SK-N-SH (cell line): ENCODE data around the gene CDH16.

Source experiments
- CHD2 ChIP-seq: fragments of 150-350 bp; IDR thresholded peaks from 2 replicates; pipeline ENCODE4 v1.6.1; 2018; ENCODE audit warnings: low read length; ENCODE audit not compliant: partially characterized antibody
- EP300 ChIP-seq, 2 experiments: IDR thresholded peaks; 2 replicates each; pipeline versions ENCODE4 v1.4.0 to v1.6.1; 2012; ENCODE audit warnings: borderline replicate concordance in 1 of 2, low read depth in 1 of 2, low read length in 1 of 2
- JUND ChIP-seq: IDR thresholded peaks from 2 replicates; pipeline ENCODE4 v1.4.0; 2012
- NFIC ChIP-seq: IDR thresholded peaks from 2 replicates; pipeline ENCODE4 v1.4.0; 2012; ENCODE audit warnings: borderline replicate concordance
- RXRA ChIP-seq: IDR thresholded peaks from 2 replicates; pipeline ENCODE4 v1.4.0; 2012; ENCODE audit warnings: low read depth, mild to moderate bottlenecking, borderline replicate concordance
- YY1 ChIP-seq: IDR thresholded peaks from 2 replicates; pipeline ENCODE4 v1.4.0; 2012; ENCODE audit warnings: low read depth, mild to moderate bottlenecking
- TF ChIP-seq, protein P1 (sequence below): fragments of 200-600 bp; sonication (generic); IDR thresholded peaks from 2 replicates; pipeline ENCODE4 v1.6.1; 2017; ENCODE audit warnings: antibody characterized with exemption, mild to moderate bottlenecking, moderate library complexity
- TF ChIP-seq, protein P2 (sequence below): fragments of 150-350 bp; IDR thresholded peaks from 2 replicates; pipeline ENCODE4 v1.6.1; 2016; ENCODE audit warnings: mild to moderate bottlenecking, low read depth, low read length
- TF ChIP-seq, protein P3 (sequence below): IDR thresholded peaks from 2 replicates; pipeline ENCODE4 v1.6.1; 2012; ENCODE audit warnings: mild to moderate bottlenecking, low read depth, low read length, moderate library complexity
- TF ChIP-seq, protein P4 (sequence below): fragments of 150-350 bp; IDR thresholded peaks from 2 replicates; pipeline ENCODE4 v1.6.1; 2017; ENCODE audit warnings: antibody characterized with exemption, low read length, low read depth, borderline replicate concordance

DNA sequence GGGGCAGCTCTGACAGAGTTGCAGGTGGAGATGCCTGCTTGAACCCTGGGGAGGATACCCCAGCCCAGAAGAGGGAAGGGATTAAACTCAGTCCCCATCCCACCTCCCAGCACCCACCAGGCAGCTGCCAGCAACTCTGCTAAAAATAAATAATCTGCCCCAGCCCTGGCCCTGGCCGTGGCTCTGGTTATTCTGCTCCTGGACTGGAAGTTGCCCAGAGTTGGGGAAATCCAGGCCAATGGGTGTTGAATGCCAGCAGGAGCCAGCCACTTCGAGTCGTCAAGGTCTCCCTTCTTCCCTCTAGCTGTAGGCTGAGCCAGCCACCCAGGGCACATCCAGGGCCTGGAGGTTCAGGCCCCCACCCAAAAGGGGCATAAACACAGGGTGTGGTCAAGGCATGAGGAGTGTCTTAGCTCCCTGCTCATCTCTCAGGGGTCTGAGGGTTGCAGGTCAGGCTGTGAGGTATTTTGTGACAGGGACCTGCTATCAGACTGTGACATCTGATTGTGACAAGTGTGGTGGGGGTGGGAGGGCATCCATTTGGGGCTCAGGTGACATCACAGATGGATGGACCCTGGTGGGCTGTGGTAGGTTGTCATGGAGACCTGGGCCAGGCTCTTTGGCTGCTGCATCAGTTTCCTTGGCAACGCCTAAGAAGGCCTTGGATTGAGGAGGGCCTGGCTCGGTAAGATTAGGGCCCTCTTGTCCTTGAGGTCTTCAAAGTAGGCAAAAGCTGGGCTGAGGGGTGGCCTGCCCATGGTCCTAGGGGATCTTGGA lies 7.7 kb upstream of the CDH16 start:
- TF ChIP-seq, protein P1, sequence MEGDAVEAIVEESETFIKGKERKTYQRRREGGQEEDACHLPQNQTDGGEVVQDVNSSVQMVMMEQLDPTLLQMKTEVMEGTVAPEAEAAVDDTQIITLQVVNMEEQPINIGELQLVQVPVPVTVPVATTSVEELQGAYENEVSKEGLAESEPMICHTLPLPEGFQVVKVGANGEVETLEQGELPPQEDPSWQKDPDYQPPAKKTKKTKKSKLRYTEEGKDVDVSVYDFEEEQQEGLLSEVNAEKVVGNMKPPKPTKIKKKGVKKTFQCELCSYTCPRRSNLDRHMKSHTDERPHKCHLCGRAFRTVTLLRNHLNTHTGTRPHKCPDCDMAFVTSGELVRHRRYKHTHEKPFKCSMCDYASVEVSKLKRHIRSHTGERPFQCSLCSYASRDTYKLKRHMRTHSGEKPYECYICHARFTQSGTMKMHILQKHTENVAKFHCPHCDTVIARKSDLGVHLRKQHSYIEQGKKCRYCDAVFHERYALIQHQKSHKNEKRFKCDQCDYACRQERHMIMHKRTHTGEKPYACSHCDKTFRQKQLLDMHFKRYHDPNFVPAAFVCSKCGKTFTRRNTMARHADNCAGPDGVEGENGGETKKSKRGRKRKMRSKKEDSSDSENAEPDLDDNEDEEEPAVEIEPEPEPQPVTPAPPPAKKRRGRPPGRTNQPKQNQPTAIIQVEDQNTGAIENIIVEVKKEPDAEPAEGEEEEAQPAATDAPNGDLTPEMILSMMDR = no peak
- TF ChIP-seq JUND (no peak), RXRA (no peak), CHD2 (no peak), EP300 (IDR thresholded peaks at IDR 0.05; ENCODE audit: borderline replicate concordance in 1 of 2, low read depth in 1 of 2, low read length in 1 of 2) (no peak), YY1 (no peak), NFIC (no peak)
- TF ChIP-seq, protein P2, sequence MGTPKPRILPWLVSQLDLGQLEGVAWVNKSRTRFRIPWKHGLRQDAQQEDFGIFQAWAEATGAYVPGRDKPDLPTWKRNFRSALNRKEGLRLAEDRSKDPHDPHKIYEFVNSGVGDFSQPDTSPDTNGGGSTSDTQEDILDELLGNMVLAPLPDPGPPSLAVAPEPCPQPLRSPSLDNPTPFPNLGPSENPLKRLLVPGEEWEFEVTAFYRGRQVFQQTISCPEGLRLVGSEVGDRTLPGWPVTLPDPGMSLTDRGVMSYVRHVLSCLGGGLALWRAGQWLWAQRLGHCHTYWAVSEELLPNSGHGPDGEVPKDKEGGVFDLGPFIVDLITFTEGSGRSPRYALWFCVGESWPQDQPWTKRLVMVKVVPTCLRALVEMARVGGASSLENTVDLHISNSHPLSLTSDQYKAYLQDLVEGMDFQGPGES = no peak
- TF ChIP-seq, protein P3, sequence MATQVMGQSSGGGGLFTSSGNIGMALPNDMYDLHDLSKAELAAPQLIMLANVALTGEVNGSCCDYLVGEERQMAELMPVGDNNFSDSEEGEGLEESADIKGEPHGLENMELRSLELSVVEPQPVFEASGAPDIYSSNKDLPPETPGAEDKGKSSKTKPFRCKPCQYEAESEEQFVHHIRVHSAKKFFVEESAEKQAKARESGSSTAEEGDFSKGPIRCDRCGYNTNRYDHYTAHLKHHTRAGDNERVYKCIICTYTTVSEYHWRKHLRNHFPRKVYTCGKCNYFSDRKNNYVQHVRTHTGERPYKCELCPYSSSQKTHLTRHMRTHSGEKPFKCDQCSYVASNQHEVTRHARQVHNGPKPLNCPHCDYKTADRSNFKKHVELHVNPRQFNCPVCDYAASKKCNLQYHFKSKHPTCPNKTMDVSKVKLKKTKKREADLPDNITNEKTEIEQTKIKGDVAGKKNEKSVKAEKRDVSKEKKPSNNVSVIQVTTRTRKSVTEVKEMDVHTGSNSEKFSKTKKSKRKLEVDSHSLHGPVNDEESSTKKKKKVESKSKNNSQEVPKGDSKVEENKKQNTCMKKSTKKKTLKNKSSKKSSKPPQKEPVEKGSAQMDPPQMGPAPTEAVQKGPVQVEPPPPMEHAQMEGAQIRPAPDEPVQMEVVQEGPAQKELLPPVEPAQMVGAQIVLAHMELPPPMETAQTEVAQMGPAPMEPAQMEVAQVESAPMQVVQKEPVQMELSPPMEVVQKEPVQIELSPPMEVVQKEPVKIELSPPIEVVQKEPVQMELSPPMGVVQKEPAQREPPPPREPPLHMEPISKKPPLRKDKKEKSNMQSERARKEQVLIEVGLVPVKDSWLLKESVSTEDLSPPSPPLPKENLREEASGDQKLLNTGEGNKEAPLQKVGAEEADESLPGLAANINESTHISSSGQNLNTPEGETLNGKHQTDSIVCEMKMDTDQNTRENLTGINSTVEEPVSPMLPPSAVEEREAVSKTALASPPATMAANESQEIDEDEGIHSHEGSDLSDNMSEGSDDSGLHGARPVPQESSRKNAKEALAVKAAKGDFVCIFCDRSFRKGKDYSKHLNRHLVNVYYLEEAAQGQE = no peak
- TF ChIP-seq, protein P4, sequence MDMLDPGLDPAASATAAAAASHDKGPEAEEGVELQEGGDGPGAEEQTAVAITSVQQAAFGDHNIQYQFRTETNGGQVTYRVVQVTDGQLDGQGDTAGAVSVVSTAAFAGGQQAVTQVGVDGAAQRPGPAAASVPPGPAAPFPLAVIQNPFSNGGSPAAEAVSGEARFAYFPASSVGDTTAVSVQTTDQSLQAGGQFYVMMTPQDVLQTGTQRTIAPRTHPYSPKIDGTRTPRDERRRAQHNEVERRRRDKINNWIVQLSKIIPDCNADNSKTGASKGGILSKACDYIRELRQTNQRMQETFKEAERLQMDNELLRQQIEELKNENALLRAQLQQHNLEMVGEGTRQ = no peak
